Natural killer cell treated with Interleukin-12 subunit alpha and Interleukin-12 subunit beta and Interleukin-15 and Interleukin-18, amount 100 ng/mL, for 72 hours (primary cell): ENCODE measurements around the gene HHAT. TPM values are rescaled to one million over a fixed set of nuclear protein-coding genes. Genes with fewer than 3 reads are reported as not detected.
A peak's percentile ranks its signal among the peaks of the same experiment; 100 is the strongest.

Source experiments
- ATAC-seq, 2 donors: fragments of 150-1000 bp; cut with Tn5 transposase in 1 of 2; sonication (Bioruptor Pico), chemical (Tn5 transposase) in 1 of 2; 2 replicates each; pipeline ENCODE4 v1.10.0; 2021
- DNase-seq: peaks from one replicate; pipeline ENCODE4 v3.0.0; 2022; ENCODE audit warnings: low spot score
- H3K27ac Mint-ChIP-seq, 2 donors: 1 replicate in 1 of 2; 2 replicates in 1 of 2; pipeline ENCODE4 v1.8.0; 2022; ENCODE audit warnings: mixed read lengths in 2 of 2, mild to moderate bottlenecking in 1 of 2, moderate library complexity in 1 of 2
- H3K27me3 Mint-ChIP-seq, 2 donors: 1 replicate in 1 of 2; 2 replicates in 1 of 2; pipeline ENCODE4 v1.8.0; 2022; ENCODE audit warnings: mixed read lengths in 2 of 2
- H3K36me3 Mint-ChIP-seq: one replicate; pipeline ENCODE4 v1.8.0; 2022; ENCODE audit warnings: mixed read lengths
- H3K4me1 Mint-ChIP-seq, 2 donors: 1 replicate in 1 of 2; 2 replicates in 1 of 2; pipeline ENCODE4 v1.8.0; 2022; ENCODE audit warnings: low read depth in 2 of 2, mixed read lengths in 2 of 2, mild to moderate bottlenecking in 1 of 2
- H3K4me3 Mint-ChIP-seq: one replicate; pipeline ENCODE4 v1.8.0; 2022; ENCODE audit warnings: mixed read lengths
- H3K9me3 Mint-ChIP-seq: 2 replicates; pipeline ENCODE4 v1.8.0; 2022; ENCODE audit warnings: mixed read lengths
- total RNA-seq, 2 donors: library from RNA; stranded (reverse); gene quantifications; one replicate each; pipeline ENCODE4 v1.2.3, GENCODE V29; 2022

Gene HHAT
- total RNA-seq, 2 donors from 2014 or later = 0.56 to 1.0 TPM

- H3K27ac Mint-ChIP-seq = no peak overlapping the region
- no peaks in the 10 kb centered on the region for H3K4me1 Mint-ChIP-seq
- ATAC-seq (no peak), DNase-seq (no peak)
- peaks cover 7 to 14% of the 10 kb centered on the region in 2 donors for H3K27me3 Mint-ChIP-seq
- H3K36me3 Mint-ChIP-seq = no peaks in the 10 kb centered on the region
- no peaks in the 10 kb centered on the region for H3K9me3 Mint-ChIP-seq
- no peak overlapping the region for H3K4me3 Mint-ChIP-seq
Observed at GRCh38 chr1:210455840-210456603, 127.3 kb downstream of the HHAT start.

GRCh38 chr1:210456731-210457255 is 128.1 kb downstream of the HHAT start:
- Mint-ChIP-seq H3K27me3 (peaks cover 7 to 14% of the 10 kb centered on the region in 2 donors), H3K27ac (no peak overlapping the region), H3K36me3 (no peaks in the 10 kb centered on the region), H3K4me1 (no peaks in the 10 kb centered on the region), H3K4me3 (no peak overlapping the region), H3K9me3 (no peaks in the 10 kb centered on the region)
- DNase-seq = no peak
- no peak for ATAC-seq

- DNase-seq (no peak), ATAC-seq (no peak)
- Mint-ChIP-seq H3K9me3 (no peaks in the 10 kb centered on the region), H3K27me3 (peaks cover 7 to 14% of the 10 kb centered on the region in 2 donors), H3K4me3 (no peak overlapping the region), H3K27ac (no peak overlapping the region), H3K36me3 (no peaks in the 10 kb centered on the region), H3K4me1 (no peaks in the 10 kb centered on the region)
Observed at GRCh38 chr1:210457568-210457967, 128.9 kb downstream of the HHAT start.

- H3K36me3 Mint-ChIP-seq = no peaks in the 10 kb centered on the region
- H3K4me3 Mint-ChIP-seq = no peak overlapping the region
- DNase-seq (no peak), ATAC-seq (peak; percentile 45 to 71)
- H3K4me1 Mint-ChIP-seq = no peaks in the 10 kb centered on the region
- no peaks in the 10 kb centered on the region for H3K9me3 Mint-ChIP-seq
- peaks cover 3 to 7% of the 10 kb centered on the region in 2 donors for H3K27me3 Mint-ChIP-seq
- H3K27ac Mint-ChIP-seq = no peak overlapping the region
Observed at GRCh38 chr1:210464519-210465039, 135.9 kb downstream of the HHAT start.

- Mint-ChIP-seq H3K9me3 (no peaks in the 10 kb centered on the region), H3K27me3 (peaks cover 3 to 7% of the 10 kb centered on the region in 2 donors), H3K36me3 (no peaks in the 10 kb centered on the region), H3K27ac (no peak overlapping the region), H3K4me3 (no peak overlapping the region), H3K4me1 (no peaks in the 10 kb centered on the region)
- DNase-seq (no peak), ATAC-seq (no peak)
Observed at GRCh38 chr1:210465150-210465549, 136.4 kb downstream of the HHAT start.

GRCh38 chr1:210467440-210468043 is 138.8 kb downstream of the HHAT start:
- no peaks in the 10 kb centered on the region for H3K4me1 Mint-ChIP-seq
- no peak overlapping the region for H3K27ac Mint-ChIP-seq
- H3K27me3 Mint-ChIP-seq = peaks cover 7 to 9% of the 10 kb centered on the region in 2 donors
- H3K4me3 Mint-ChIP-seq = no peak overlapping the region
- DNase-seq (no peak), ATAC-seq (no peak)
- H3K9me3 Mint-ChIP-seq = no peaks in the 10 kb centered on the region
- no peaks in the 10 kb centered on the region for H3K36me3 Mint-ChIP-seq

GRCh38 chr1:210469441-210469840 is 140.7 kb downstream of the HHAT start:
- DNase-seq (no peak), ATAC-seq (no peak)
- H3K27ac Mint-ChIP-seq = no peak overlapping the region
- H3K4me1 Mint-ChIP-seq = no peaks in the 10 kb centered on the region
- H3K36me3 Mint-ChIP-seq = no peaks in the 10 kb centered on the region
- no peaks in the 10 kb centered on the region for H3K9me3 Mint-ChIP-seq
- H3K27me3 Mint-ChIP-seq = peaks cover 0 to 9% of the 10 kb centered on the region in 2 donors
- no peak overlapping the region for H3K4me3 Mint-ChIP-seq

- Mint-ChIP-seq H3K9me3 (no peaks in the 10 kb centered on the region), H3K27ac (no peak overlapping the region), H3K4me1 (no peaks in the 10 kb centered on the region), H3K4me3 (no peak overlapping the region), H3K27me3 (peaks cover 0 to 6% of the 10 kb centered on the region in 2 donors), H3K36me3 (no peaks in the 10 kb centered on the region)
- DNase-seq (no peak), ATAC-seq (no peak)
Observed at GRCh38 chr1:210475321-210475720, 146.6 kb downstream of the HHAT start.

- Mint-ChIP-seq H3K9me3 (no peaks in the 10 kb centered on the region), H3K4me3 (no peak overlapping the region), H3K27ac (no peak overlapping the region), H3K36me3 (no peaks in the 10 kb centered on the region), H3K27me3 (peaks cover 0 to 6% of the 10 kb centered on the region in 2 donors), H3K4me1 (no peaks in the 10 kb centered on the region)
- DNase-seq (no peak), ATAC-seq (no peak)
Observed at GRCh38 chr1:210475806-210476205, 147.1 kb downstream of the HHAT start.

- no peak overlapping the region for H3K27ac Mint-ChIP-seq
- ATAC-seq (no peak), DNase-seq (no peak)
- no peak overlapping the region for H3K4me3 Mint-ChIP-seq
- no peaks in the 10 kb centered on the region for H3K27me3 Mint-ChIP-seq
- H3K4me1 Mint-ChIP-seq = no peaks in the 10 kb centered on the region
- H3K9me3 Mint-ChIP-seq = no peaks in the 10 kb centered on the region
- H3K36me3 Mint-ChIP-seq = no peaks in the 10 kb centered on the region
Observed at GRCh38 chr1:210476730-210477129, 148.0 kb downstream of the HHAT start.

- Mint-ChIP-seq H3K4me1 (no peaks in the 10 kb centered on the region), H3K36me3 (no peaks in the 10 kb centered on the region), H3K9me3 (no peaks in the 10 kb centered on the region), H3K4me3 (no peak overlapping the region), H3K27ac (no peak overlapping the region), H3K27me3 (no peaks in the 10 kb centered on the region)
- ATAC-seq (no peak), DNase-seq (no peak)
Observed at GRCh38 chr1:210477328-210477924, 148.7 kb downstream of the HHAT start.

- Mint-ChIP-seq H3K9me3 (no peaks in the 10 kb centered on the region), H3K4me3 (no peak overlapping the region), H3K36me3 (no peaks in the 10 kb centered on the region), H3K27ac (no peak overlapping the region), H3K27me3 (no peaks in the 10 kb centered on the region), H3K4me1 (no peaks in the 10 kb centered on the region)
- DNase-seq (no peak), ATAC-seq (no peak)
Observed at GRCh38 chr1:210478820-210479219, 150.1 kb downstream of the HHAT start.

- Mint-ChIP-seq H3K4me1 (no peaks in the 10 kb centered on the region), H3K4me3 (no peak overlapping the region), H3K27ac (no peak overlapping the region), H3K9me3 (no peaks in the 10 kb centered on the region), H3K27me3 (peaks cover 0 to 5% of the 10 kb centered on the region in 2 donors), H3K36me3 (no peaks in the 10 kb centered on the region)
- DNase-seq (no peak), ATAC-seq (no peak)
Observed at GRCh38 chr1:210482491-210482890, 153.8 kb downstream of the HHAT start.
